NCI-H146 (cell line): Measurements from ENCODE around the gene SYTL1.

Experiments used
- DNase-seq: peaks from one replicate; lab custom pipeline; 2025; lab: John Stamatoyannopoulos, UW

SYTL1 gene

DNA sequence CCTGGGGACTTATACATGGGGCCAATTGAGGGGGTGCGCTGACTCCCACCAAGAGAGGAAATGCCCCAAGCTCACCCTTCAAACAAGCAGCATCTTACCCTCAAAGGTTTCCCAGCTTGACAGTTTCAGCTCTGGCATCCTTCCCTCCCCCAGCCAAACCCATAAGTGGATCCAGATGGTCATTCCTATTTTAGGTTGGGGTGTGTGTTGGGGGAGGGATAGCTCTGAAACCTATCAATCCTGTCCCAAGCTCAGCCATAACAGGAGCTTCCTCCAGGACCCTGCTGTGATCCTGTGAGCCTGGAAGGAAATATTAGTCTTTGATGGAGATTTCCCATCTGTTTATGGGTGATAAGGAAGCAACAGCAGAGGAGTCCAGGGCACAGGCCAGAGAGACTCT, 23.2 kb upstream of the SYTL1 start:
- no peak for DNase-seq

DNA sequence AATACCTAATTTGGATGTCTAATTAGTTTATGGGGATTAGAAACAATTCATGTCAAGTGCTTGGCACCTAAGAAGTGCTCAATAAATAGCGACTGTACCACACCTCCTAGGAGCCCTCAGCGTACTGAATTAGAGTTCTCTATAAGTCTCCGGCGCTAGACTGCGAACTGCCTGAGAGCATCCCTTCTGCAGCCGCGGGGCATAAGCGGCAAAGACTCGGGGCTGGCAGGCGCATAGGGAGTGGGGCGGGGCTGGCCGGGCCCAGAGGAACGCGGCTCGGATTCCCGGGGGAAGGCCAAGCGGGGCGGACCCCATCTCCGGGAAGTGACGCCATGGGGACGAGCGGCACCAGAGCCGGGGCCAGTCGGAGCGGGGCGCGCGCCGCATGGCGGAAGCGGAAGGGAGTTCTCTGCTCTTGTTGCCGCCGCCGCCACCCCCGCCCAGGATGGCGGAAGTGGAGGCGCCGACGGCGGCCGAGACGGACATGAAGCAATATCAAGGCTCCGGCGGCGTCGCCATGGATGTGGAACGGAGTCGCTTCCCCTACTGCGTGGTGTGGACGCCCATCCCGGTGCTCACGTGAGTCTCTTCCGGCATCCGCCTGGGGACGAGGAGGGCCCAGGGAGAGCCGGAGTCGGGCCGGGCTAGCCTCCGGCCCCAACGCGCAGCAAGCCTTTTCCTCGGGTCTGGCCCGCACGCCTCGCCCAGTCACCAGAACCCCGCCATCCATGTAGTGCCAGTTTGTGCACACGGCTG, 19.8 kb upstream of the SYTL1 start, which contains the start of gene TMEM222:
Gene TMEM222, plus strand, starts transcription at position 351 of the 756 bp plus-strand sequence. Its CDS starts 35 bp downstream, at position 386.
- peak; percentile 92 for DNase-seq

DNA sequence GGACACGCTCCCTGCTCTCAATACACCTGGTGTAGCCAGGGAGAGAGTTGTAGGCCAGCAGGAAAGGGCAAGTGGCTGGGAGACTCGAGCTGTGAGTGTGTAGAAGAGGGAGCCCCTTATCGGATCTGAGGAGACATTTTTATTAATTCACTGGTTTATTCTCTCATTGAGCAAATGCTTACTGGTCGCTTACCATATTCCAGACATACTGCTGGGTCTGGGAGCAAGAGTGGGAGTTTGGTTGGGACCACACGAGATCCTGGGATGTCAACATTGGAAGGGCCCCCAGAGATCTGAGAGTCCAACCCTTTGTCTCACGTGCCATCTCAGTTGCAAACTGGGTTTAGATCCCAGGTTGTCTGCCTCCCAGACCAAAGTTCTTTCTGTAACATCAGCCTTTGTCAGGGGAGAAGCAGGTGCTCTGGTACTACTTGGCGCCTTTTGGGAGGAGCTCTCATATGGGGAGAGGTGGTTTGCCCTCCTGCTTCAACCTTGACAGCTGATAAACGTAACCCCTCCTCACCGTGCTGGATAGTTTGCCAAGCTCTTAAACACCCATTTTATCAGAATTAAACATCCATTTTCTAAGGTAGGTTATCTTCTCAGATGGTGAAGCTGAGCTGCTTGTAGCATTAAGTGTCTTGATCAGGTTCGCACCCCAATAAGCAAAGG, 19.1 kb upstream of the SYTL1 start:
- DNase-seq = no peak

DNA sequence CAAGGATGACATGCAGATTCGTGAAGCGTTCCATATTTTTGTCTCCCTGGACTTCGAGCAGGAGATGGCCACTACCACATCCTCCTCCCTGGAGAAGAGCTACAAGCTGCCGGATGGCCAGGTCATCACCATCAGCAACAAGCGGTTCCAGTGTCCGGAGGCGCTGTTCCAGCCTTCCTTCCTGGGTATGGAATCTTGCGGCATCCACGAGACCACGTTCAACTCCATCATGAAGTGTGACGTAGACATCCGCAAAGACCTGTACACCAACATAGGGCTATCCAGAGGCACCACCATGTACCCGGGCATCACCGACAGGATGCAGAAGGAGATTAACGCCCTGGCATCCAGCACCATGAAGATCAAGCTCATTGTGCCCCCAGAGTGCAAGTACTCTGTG, 16.5 kb upstream of the SYTL1 start:
- no peak for DNase-seq

DNA sequence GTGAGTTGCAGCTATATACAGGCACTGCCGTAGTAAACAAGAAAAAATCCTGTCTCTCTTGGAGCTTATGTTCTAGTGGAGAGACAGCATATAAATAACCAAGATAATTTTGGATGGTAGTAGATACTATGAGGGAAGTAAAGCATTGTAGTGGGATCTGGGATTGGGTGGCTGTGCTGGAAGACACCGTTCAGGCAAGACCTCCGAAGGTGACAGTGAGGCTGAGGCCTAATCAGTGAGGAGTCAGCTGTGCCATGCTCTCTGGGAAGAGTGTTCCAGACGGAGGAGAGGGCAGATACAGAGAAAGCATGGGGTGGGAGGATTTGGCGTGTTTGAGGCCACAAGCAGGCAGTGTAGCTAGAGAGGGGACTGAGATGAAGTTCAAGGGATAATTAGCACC, 13.9 kb upstream of the SYTL1 start:
- DNase-seq = no peak

DNA sequence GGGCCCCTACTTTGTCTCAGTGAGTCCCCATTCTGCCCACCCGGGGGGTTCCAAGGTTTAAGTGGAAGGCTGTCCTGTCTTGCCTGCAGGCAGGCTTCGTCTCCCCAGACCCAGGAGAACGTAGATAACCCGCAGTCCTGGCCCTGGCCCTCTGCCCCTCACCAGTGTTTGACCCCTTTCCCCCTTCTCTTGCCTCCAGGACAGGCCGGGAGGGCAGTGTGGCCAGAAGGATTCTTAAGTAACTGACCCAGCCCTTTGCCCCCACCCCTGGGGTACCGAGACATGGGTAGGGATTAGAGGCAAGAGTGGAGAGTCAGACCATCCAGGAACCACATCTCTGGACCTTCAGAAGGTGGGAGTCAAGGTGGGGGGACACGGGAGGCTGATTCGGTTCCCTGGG, 11.0 kb upstream of the SYTL1 start:
- DNase-seq = no peak

DNA sequence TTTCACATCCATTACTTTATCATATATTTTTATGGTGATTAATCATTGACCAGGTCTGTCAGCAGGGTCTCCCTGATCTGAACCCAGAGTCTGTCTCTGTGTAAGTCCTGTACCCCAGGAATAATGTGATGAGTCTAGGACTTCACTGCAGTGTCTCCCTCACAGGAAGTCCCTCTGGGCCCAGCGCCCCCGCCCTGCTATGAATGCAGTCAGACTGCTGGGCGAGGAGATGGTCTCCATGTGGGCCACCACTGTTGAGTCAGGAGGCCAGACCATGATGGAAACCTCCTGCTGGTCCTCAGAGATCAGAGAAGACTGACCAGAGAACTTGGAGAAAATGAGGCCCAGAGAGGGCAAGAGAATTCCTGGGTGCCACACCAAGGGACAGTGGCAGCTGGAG, 10.4 kb upstream of the SYTL1 start:
- DNase-seq = no peak

DNA sequence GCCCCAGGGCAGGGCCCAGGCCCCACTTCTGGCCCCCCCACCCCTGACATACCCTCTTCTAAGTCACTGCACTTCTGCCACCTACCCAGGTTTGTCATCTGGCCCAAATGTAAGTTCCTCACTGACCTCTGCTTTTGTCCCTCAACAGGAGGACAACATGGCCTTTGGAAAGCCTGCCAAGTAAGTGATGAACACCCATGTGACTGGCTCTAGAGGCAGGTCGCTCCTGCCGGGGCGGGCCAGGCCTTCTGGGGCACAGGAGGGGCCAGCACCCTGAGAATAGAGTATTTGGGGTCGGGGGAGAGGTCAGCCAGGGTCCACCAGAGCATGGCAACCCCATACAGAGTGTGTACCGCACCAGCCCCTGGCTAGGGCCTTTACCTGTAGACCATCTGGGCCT, 9.9 kb upstream of the SYTL1 start:
- no peak for DNase-seq

DNA sequence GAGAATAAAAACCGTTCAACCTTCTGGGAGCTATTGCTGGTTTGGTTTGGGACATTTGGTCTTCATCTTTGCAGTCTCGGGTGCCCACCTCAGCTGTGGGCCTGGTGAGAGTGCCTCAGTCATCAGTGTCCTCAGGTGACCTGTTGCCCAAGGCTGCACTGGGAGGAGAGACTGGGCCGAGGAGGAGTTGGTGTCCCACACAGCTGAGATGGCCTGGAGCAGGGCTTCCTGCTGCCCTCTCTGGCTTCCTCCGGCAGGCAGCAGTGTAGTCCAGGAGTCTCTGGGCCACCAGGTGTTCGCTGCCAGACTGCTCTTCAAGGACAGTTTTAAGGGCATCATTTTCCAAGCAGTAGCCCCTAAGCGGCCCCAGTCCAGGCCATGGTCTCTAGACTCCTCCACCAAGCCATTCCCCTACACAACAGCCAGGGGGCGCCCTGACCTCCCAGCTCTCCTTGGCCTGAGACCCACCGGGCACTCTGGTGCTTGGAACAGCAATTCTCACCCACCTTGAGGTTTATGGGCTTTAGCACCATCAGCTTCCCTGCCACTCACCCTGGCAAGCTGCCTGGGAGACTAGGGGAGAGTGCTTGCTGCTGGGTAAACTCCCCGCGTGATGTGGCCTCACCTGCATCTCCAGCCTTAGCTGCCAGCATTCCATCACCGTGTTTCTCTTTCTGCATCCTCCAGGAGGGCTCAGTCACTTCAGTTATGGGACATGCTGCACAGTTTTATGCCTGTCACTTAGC, 9.1 kb upstream of the SYTL1 start:
- no peak for DNase-seq

DNA sequence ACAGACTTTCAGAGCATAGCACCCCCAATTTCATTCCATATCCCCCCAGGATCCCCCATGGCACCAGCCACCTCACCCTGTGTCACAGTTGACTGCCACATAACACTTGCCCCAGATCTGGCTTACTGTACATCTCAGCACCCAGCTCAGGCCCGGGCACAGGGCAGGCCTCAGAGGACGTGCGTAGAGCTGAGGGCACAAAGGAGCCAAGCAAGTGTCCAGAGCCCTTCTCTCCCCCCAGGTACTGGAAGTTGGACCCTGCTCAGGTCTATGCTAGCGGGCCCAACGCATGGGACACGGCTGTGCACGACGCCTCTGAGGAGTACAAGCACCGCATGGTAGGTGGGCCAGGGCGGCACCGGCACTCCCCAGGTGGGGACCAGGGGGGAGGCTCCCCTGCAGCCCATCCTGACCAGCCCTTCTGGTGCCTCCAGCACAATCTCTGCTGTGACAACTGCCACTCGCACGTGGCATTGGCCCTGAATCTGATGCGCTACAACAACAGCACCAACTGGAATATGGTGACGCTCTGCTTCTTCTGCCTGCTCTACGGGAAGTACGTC, 8.0 kb upstream of the SYTL1 start:
- no peak for DNase-seq

DNA sequence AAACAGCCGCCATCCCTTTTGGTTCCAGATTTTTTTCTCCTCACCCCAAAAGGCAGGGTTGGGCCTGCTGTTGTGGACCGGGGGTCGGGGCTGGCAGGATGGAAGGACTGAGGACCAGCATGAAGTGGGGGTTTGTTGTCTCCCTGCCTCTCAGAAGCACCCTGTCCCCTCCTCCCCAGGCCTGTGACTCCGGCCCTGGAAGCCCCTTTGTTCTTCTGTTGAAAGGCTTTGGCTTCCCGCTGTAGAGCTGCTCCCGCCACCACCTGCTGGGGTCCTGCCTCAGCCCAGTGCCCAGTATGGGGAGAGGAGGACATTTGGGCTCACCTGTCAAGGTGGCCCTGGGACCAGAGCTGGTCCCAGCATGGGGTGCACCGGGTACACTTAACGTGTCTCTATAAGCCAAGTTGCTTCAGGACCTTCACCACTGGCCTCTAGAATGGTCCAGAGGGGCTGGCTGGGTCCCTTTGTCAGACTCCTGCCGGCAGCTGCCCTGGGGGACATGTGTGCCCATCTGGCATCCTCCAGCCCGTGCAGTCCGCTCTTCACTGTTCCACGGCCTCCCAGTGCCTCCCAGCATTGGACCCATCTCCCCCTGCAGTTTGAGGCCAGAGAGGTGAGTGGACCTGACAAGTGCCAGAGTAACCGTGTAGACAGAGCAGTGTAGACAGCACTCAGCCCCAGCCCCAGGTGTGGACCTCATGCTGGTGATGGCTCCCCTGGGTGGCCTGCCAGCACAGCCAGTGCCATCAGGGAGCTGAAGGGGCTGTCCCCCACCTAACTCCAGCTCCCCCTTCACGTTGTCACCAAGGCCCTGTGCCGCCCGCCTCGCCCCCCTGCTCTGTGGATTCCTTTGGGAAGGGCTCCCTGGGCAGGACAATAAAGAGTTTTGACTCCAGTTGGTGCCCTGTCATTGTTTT, 6.1 kb upstream of the SYTL1 start:
- DNase-seq = no peak

DNA sequence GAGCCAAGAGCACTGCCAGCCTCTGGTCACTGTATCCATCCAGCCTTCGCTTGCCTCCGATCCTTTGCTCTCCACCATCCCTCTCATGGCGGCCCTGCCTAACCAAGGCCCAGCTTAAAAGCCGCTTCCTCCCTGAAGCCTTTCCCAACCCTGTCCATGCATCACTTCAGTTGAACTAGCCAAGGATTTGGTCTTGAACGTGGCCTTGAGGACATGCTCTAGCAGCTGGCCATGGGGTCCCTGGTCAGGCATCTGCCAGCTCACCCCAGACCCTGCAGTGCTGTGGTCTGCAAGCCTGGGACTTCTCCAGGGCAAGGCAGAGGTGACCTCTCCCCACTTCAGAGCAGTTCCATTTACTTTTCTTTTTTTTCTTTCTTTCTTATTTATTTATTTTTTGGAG, 5.1 kb upstream of the SYTL1 start:
- DNase-seq = no peak

DNA sequence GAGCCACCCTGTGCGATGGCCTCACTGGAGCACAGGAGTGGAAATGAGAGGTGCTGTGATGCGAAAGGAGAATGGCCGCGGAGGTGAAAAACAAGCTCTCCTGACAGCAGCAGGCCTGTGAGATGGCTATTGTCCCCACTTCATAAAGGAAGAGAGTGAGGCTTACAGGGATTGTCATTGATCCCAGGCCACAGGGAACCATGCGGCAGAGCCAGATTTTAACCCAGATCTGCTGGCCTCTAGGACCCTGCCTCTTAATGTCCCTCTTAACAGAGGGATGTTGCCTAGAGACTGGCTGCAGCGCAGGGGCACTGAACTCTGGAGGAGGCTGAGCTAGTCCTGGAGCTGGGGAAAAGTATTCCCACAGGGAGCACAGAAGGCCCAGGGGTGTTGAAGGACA, 3.1 kb upstream of the SYTL1 start:
- no peak for DNase-seq

DNA sequence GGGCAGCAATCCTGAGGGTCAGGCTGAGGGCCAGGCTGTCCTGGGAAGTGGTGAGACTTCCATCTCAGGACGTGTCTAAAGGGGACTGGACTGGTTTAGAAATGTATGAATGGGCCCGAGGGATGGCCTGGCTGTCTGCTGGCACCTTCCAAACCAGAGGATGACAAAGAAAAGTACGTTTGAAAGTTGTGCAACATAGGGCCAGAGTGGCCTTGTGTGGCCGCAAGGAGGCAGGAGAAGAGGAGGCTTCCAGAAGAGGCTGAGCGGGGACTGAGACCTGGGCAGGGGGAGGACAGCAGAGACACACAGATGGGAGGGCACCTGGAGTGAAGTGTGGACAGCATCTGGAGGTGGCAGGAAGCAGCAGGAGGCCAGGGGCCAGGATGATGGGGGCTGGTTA, 2.6 kb upstream of the SYTL1 start:
- no peak for DNase-seq

DNA sequence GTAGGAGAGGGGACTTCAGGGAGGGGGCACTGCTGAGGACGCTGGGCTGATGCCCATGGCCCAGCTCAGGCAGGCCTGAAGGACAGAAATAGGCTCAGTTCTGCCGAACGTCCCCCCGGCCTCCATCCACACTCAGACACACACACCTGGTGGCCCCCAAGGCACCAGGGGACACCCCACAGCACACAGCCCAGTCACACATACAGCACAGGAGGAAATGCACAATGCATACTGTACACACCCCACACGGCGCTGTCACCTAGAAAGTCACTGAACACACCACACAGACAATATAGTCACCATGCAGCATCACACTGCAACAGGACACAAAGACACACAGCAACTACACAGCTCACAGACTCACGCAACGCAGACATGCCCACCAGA, 562 bp downstream of the SYTL1 start:
- peak; percentile 3 for DNase-seq

DNA sequence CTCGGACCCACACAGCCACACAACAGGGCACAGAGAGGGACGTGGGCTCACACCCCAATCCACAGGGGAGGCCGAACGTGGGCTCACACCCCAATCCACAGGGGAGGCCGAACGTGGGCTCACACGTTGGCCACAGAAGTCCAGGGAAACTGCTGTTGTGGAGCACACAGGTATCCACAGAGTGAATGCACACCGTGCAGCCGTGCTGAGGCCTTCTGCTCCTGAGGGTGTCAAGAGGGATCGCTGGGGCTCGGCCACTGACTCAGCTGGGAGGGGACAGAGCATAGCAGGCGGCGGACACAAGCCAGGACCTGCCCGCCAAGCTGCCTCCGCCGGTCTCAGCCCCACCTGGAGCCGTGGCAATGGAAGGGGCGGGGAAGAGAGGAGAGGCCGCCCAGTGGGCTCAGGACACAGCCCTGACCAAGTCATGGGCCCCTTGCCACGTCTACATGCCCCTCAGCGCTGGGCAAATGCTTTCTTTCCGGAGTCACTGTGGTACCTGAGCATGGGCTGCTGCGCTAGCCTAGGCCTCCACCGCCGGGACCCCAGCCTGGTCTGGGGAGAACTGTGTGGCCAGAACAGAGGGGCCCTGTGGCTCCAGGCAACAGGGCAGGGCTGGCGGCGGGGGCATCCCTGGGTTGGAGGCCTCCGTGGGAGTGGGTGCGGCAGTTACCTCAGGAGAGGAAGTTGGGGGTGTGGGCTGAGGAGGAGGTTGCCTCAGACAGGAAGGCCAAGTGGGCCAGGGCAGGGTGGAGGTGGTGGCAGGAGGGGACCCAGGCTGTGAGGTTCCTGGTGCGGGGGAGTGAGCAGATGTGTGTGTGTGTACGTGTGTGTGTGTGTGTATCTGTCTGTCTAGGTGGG, 1.2 kb downstream of the SYTL1 start:
- peak; percentile 78 for DNase-seq

DNA sequence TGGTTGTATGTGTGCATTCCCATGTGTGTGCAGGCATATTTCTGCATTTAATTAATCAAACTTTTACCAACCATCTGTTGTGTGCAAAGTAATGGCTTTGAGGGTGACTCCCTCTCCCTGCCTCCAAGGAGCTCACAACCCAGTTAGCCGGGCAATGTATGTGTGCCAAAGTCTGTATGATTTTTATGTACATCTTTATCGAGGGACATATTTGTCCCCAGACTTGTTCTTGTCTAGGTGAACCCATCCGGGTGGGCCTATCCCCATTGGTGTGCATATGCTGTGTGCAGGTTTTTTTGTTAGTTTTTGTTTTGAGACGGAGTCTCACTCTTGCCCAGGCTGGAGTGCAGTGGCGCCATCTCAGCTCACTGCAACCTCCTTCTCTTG, 1.8 kb downstream of the SYTL1 start:
- DNase-seq = no peak

DNA sequence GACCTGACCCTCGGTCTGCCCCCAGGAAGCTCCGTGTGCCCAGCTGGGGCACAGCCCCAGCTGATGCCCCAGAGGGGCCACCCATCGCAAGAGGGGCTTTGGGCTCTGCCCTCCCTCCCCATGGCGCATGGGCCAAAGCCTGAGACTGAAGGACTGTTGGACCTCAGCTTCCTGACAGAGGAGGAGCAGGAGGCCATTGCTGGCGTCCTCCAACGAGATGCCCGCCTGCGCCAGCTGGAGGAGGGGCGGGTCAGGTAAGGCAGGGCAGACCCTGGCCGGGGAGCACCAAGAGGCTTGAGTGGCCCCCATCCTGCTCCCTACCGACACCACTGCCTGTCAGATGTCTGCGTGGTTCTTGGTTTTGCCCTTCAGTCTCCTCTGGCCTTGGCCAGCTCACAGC, 3.5 kb downstream of the SYTL1 start:
- DNase-seq = no peak

DNA sequence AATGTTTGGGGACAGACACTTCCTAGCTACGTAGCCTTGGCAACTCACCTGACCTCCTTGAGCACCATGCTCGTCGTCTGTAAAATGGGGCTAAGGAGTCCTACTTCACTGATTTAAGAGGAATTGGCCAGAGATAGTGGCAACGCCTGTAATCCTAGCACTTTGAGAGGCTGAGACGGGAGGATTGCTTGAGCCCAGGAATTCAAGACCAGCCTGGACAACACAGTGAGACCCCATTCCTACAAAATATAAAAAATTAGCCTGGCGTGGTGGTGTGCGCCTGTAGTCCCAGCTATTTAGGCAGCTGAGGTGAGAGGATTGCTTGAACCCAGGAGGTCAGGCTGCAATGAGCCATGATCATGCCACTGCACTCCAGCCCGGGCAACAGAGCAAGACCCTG, 4.5 kb downstream of the SYTL1 start:
- DNase-seq = no peak

DNA sequence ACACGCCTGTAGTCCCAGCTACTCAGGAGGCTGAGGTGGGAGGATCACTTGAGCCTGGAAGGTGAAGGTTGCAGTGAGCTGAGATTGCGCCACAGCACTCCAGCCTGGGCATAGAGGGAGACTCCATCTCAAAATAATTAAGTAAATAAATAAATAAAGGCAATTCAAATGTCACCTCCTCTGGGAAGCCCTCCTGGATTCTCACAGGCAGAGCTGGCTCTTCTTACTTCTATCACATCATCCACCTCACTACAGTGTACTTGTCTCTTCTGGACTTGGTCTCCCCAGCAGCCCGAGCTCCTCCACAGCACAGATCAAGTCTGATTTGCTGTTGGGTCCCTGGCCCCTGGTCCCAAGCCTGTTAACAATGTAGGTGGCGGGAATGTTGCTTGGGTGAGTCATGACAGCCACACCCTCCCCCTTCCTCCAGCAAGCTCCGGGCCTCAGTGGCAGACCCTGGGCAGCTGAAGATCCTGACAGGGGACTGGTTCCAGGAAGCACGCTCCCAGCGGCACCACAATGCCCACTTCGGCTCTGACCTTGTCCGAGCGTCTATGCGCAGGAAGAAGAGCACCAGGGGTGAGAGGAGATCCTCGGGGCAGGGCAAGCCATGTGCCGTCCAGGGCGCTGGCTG, 5.3 kb downstream of the SYTL1 start:
- no peak for DNase-seq
